Measurements from ENCODE around the gene PRDM8.

Gene PRDM8

GRCh38 chr4:80199947-80200346, 2.6 kb downstream of the PRDM8 start:
- Histone ChIP-seq H3K27ac (ENCODE audit: low read depth, low read length) (no peak overlapping the region), H3K9me2 (replicated peaks; ENCODE audit: insufficient read depth, low read length) (no peaks in the 10 kb centered on the region), H3K9ac (ENCODE audit: low read length) (no peak overlapping the region), H3K9me3 (ENCODE audit: insufficient read depth, low read length) (no peaks in the 10 kb centered on the region), H3F3A (ENCODE audit: insufficient read depth) (peaks cover 3% of the 10 kb centered on the region; the same call in 1 of the 2 replicates), H3K4me3 (ENCODE audit: insufficient read depth, low read length, poor library complexity, severe bottlenecking) (no peak overlapping the region), H3K27me3 (ENCODE audit: low read length) (no peaks in the 10 kb centered on the region), H3K36me3 (ENCODE audit: low read length) (no peaks in the 10 kb centered on the region), H3K4me2 (ENCODE audit: low read depth, low read length, poor library complexity, severe bottlenecking) (no peak overlapping the region), H2AFZ (ENCODE audit: low read depth, low read length, severe bottlenecking) (no peak overlapping the region), H4K20me1 (ENCODE audit: low read depth, low read length) (no peaks in the 10 kb centered on the region), H3K79me2 (ENCODE audit: insufficient read depth, low read length) (no peaks in the 10 kb centered on the region)
- TF ChIP-seq CTCF (IDR thresholded peaks at IDR 0.05; ENCODE audit: insufficient read depth, low read length, poor library complexity, severe bottlenecking) (no peak), EZH2phosphoT487 (conservative IDR thresholded peaks at IDR 0.05; ENCODE audit: low read length) (no peak)

- Histone ChIP-seq H3K9ac (ENCODE audit: low read length) (peak overlapping the region; percentile 48; the same call in 1 of the 2 replicates), H3K79me2 (ENCODE audit: insufficient read depth, low read length) (no peaks in the 10 kb centered on the region), H3K4me3 (ENCODE audit: insufficient read depth, low read length, poor library complexity, severe bottlenecking) (peak overlapping the region; percentile 54), H3K4me2 (ENCODE audit: low read depth, low read length, poor library complexity, severe bottlenecking) (peak overlapping the region; percentile 51), H3K9me3 (ENCODE audit: insufficient read depth, low read length) (no peaks in the 10 kb centered on the region), H3K27me3 (ENCODE audit: low read length) (no peaks in the 10 kb centered on the region), H3K36me3 (ENCODE audit: low read length) (no peaks in the 10 kb centered on the region), H3K9me2 (replicated peaks; ENCODE audit: insufficient read depth, low read length) (no peaks in the 10 kb centered on the region), H3K27ac (ENCODE audit: low read depth, low read length) (no peak overlapping the region), H4K20me1 (ENCODE audit: low read depth, low read length) (no peaks in the 10 kb centered on the region), H3F3A (ENCODE audit: insufficient read depth) (peaks cover 3% of the 10 kb centered on the region; the same call in 1 of the 2 replicates), H2AFZ (ENCODE audit: low read depth, low read length, severe bottlenecking) (no peak overlapping the region)
- TF ChIP-seq CTCF (IDR thresholded peaks at IDR 0.05; ENCODE audit: insufficient read depth, low read length, poor library complexity, severe bottlenecking) (no peak), EZH2phosphoT487 (conservative IDR thresholded peaks at IDR 0.05; ENCODE audit: low read length) (no peak)
Observed at GRCh38 chr4:80201252-80202151, 4.2 kb downstream of the PRDM8 start.

- H3K27ac ChIP-seq (ENCODE audit: low read depth, low read length): no peak overlapping the region
- H3K79me2 ChIP-seq (ENCODE audit: insufficient read depth, low read length): no peaks in the 10 kb centered on the region
- no peaks in the 10 kb centered on the region for H3K9me3 ChIP-seq (ENCODE audit: insufficient read depth, low read length)
- no peaks in the 10 kb centered on the region for H3K36me3 ChIP-seq (ENCODE audit: low read length)
- H3K27me3 ChIP-seq (ENCODE audit: low read length): no peaks in the 10 kb centered on the region
- H3K4me2 ChIP-seq (ENCODE audit: low read depth, low read length, poor library complexity, severe bottlenecking): peak overlapping the region; percentile 51
- peaks cover 3% of the 10 kb centered on the region; the same call in 1 of the 2 replicates for H3F3A ChIP-seq (ENCODE audit: insufficient read depth)
- peak overlapping the region; percentile 35 for H2AFZ ChIP-seq (ENCODE audit: low read depth, low read length, severe bottlenecking)
- TF ChIP-seq EZH2phosphoT487 (conservative IDR thresholded peaks at IDR 0.05; ENCODE audit: low read length): no peak
- TF ChIP-seq CTCF (IDR thresholded peaks at IDR 0.05; ENCODE audit: insufficient read depth, low read length, poor library complexity, severe bottlenecking): peak; percentile 11
- H3K9me2 ChIP-seq (replicated peaks; ENCODE audit: insufficient read depth, low read length): no peaks in the 10 kb centered on the region
- no peaks in the 10 kb centered on the region for H4K20me1 ChIP-seq (ENCODE audit: low read depth, low read length)
- H3K4me3 ChIP-seq (ENCODE audit: insufficient read depth, low read length, poor library complexity, severe bottlenecking): peak overlapping the region; percentile 54
- peak overlapping the region; percentile 48 for H3K9ac ChIP-seq (ENCODE audit: low read length)
Observed at GRCh38 chr4:80202190-80202711, 4.9 kb downstream of the PRDM8 start.
